HUDEP-2 (cell line): Measurements from ENCODE around the gene NSF.
"Not testable (repeated sequence)": the region's sequence is repeated elsewhere in the genome, so short reads cannot be mapped to it uniquely, and the experiment has no call there.

Source experiments
- DNase-seq, 76 experiments: peaks; one replicate each; lab custom pipeline; 2025; ENCODE audit not compliant: unreplicated experiment in 76 of 76; lab: John Stamatoyannopoulos, UW

NSF gene

DNA sequence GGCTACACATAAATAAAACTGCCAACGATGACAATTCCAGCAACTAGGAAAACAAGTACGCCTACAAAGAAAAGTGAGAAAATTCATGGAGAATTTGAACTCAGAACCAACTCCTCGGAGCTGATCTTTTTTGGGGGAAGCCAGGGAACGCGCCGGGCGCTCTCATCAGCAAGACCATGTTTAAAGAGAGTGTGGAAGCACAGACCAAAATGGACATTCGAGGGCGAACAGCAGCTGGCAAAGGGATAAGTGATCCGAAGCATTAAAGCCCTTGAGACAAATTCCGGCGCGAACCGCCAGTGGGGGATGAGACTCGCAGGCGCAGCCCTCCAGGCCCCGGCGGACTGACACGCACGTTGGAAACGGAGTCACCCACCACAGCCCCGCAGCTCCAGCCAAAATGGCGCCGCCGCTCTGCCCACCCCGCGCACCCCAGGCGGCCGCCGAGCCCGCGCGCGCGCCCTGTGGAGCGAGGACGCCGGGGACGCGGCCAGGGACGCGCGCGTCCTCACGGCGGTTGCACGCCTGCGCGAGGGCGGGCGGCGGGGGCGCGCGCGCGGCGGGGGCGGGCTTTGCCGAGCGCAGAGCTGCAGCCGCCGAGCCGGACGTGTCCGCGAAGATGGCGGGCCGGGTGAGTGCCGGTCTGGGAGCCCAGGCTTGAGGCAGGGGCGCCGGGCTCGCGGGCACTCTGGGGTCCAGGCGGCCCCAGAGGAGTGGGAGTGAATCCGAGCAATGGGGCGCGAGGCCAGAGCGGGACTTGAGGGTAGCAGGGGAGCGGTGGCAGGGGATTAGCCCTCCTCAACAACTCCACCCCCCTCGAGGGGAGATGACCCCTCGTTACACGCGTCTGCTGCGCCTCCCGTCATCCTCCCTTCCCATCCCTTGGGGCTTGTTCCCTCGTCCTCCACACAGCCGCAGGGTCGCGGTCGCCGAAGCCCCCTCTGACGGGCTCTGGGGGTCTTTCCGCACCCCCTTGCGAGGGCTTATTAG is at the start of gene NSF:
Gene NSF (plus strand): TSS at position 513 of the 990 bp plus-strand sequence. CDS start 107 bp downstream, at position 620.
- DNase-seq = not testable (repeated sequence)

DNA sequence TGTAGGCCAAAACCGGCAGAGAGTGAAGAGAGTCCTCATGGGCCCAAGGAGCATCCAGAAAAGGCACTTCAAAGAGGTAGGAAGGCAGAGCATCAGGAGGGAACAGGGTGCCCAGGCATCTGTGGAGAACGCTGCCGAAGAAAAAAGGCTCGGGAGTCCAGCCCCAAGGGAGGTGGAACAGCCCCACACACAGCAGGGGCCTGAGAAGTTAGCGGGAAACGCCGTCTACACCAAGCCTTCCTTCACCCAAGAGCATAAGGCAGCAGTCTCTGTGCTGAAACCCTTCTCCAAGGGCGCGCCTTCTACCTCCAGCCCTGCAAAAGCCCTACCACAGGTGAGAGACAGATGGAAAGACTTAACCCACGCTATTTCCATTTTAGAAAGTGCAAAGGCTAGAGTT is 41.9 kb upstream of the NSF start:
- DNase-seq = not testable (repeated sequence)

DNA sequence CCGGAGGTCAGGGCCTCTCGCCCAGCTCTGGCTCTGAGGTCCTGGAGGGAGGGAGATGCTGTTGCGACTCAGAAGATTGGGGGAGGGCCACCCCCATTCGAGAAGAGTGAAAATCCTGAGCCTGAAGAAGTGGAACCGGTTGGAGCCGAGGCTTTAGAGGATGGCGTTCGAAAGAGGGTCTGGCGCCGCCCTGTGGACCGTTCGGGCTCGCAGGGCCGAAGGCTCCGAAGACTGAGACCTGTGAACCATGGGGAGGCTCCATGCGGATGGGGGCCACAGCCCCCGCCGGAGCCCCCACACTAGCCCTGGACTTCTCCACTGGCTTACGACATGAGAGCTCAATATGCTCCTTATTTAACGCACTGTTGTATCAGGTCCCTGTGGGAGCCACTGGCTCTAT is 31.3 kb upstream of the NSF start:
- not testable (repeated sequence) for DNase-seq

DNA sequence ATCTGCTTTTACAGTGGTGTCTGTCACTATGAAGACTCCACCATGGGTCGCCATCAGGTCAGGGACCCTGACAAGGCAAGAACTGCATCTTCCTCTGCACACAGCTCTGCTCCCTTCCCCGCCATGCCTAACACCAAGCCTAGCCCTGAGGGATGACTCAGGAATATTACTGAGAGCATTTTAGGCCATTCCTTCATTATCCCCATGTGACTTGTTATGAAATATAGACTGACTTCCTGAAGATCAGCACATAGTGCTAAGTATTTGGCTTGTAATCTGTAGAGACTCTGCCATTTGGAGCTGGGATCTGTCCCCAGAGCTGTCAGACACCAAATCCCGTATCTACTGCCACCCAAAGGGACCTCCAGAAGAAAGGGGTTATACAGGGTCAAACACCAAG is 30.4 kb upstream of the NSF start:
- DNase-seq = not testable (repeated sequence)

DNA sequence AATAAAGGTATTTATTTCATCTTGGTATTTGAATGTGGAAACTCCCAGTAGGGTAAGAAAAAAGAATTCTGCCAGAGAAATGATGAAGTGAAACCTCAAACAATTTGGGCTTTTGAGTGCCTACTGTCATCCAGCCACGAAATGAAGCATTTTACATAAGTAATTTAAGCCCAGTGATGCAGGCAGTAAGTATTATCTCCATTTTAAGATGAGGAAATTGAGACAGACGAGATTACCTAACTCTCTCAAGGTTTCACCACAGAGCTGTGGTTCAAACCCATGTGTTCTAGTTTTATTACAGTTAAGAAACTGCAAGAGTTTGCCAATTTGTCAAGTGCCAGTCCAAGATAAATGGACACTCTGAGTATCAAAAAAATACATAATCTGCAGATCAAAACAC is 24.2 kb upstream of the NSF start:
- DNase-seq = not testable (repeated sequence)

DNA sequence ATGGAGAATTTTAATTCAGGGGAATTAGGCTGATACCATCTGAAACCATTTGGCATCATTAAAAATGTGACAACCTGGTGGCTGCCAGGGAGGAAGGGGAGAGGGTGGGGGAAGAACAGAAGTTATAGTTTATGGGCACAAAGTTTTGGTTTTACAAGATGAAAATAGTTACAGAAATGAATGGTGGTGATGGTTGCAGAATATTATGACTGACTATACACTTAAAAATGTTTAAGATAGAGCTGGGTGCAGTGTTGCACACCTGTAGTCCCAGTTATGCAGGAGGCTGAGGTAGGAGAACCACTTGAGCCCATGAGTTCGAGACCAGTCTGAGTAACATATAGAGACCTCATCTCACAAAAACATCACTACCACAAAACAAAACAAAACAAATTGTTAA is 23.5 kb upstream of the NSF start:
- not testable (repeated sequence) for DNase-seq

DNA sequence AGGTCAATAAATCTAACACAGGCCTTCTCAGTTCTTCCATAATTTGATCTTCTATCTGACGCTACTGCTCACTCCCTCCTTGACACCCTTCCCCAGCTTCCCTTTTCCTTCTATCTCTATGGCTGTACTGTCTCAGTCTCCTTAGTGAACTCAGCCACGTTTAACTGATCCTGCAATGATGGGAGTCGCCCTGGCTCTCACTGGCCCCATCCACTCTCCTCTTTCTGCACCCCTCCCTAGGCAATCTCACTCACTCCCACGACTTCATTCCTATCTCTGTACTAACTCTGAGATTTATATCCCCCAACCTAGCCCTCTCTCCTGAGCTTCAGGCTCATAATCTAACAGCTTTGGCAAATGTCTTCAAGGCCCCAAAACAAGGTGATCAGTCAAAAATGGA is 18.7 kb upstream of the NSF start:
- DNase-seq = not testable (repeated sequence)

DNA sequence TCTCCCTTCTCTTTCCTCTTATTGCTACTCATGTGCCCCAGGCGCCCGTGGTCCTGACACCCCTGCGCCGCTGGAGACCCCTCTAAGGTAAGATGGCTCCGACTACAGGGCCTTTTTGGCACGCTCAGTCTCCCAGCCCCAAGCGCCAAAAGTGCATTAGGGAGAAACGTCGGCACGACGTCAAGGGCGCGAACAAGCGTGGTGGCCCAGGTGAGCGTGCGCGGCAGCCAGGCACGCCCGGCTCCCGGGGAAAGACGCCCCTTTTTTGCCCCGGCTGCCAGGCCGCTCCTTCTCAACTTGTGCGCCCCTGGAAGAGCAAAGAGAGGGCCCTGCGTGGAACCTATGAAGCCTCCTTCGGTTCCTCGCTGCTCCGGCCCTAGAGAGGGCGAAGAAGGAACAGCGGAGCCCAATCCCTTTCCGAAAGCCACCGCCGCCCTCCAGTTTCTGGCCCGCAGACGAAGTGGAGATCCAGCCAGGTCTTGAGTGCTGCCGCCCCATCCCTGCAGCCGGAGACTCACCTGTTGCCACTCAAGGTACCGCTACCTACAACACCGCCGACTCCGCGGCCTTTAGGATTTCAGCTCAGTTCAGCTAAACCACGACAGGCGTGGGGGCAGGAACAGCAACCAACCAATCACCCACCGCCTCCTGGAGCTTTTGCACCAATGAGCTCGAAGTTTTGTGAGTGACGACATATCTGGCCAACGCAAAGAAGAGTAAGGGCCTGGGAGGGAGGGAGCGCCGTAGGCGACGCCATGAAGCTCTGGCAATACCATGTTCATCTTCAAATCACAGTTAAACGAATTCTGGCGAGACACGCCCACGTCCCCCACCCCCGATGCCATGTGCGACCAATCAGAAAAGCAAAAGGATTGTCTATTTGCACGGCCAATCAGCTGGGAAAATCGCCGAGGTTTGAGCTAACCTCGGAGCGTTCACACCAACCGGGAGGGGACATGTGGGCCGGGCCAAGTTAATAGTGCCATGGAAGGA is 11.1 kb upstream of the NSF start, which contains the start of gene ARL17A:
Gene ARL17A (minus strand): TSS at position 609 of the 993 bp plus-strand sequence. CDS start 3,369 bp downstream, outside the sequence.
- DNase-seq = not testable (repeated sequence)

DNA sequence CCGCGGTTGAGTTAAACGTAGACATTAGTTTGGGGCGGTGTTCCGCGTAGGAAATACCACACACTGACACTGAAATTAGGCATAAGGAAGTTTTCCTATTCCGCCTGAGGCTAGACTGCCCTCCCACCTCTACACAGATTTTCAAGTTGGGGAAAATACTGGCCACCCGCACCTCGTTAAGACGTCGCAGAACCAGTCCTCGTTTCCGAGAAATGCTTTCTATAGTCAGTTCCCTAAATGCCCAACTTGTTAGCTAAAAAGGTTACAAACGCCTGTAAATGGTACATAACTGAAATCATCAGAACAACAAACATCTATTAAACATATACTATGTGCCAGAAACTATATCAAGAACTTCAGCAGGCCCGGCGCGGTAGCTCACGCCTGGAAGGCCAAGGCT is 10.4 kb upstream of the NSF start:
- not testable (repeated sequence) for DNase-seq

DNA sequence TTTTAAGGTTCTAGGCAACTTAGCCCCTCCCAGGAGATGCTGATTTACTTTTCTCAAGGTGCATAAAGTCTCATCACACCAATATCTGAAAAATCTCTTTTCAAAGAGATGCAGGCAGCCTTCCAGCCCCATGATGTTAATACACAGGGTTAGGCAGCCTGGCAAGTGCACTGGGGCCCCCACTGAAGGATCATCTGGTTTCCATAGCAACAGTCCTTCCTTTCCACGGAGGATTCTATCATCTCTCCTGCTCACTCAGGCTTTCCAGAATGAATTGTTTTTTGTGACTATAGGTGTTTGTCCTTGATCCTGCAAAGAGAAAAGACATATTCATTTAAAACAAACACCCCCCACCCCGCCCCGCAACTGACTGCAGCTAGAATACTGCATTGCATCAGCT is 5.0 kb upstream of the NSF start:
- DNase-seq = not testable (repeated sequence)

DNA sequence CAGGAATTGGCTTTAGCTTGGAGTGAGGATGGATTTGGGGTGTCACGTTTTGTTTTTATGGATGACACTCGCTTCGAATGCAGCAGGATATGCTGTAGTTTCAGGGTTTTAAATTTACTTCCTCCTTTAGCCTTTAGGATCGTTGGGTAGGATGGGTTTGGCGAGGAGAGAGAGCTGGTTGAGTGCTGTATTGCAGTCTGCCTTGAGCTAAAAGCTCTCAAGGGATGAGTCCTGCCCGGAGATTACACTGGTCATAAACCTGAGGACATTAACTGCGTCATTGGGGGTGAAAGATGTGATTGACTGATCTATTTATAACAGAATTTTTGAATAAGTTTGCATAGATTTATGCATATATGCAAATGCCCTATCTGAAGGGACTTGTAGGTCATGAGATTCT is 863 bp downstream of the NSF start:
- not testable (repeated sequence) for DNase-seq

DNA sequence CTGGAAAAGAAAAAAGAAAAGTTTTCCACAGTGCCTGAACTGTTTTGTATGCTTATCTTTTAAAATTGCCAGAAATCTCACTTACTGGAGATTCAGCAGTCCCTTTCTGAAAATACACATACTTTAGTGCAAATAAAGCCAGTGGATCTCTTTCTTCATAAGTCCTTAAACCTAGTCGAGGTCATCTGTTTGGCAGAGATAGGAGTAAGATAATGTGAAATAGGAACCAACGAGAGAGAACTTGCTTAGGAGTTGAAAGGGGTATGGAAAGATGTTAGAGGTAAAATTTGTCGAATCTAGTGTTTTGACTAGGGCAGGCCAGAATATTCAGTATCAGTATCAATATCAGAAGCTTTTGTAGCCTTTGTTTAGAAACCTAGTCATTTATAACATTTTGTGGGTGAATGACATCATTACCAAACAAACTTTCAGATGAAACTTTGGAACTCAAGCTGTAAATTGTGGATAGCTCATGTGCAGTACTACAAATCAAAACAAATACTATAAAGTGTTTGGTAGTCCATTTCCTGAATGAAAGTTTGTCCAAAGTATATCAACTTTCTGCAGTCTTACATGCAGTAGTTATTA is 8.0 kb downstream of the NSF start:
- not testable (repeated sequence) for DNase-seq

DNA sequence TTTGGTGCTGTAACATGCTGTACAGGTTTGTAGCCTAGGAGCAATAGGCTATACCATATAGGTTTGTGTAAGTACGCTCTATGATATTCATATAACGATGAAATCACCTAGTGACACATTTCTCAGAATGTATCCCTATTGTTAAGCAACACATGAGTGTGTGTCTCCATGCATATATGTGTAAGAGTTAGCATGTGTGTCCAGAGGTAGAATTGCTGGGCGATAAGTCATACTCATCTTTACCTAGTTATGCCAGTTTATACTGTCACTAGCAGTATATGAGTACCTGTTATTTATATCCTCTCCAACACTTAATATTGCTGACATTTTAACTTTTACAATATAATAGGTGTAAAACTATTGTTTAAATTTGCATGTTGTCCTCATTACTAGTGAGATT is 10.3 kb downstream of the NSF start:
- not testable (repeated sequence) for DNase-seq

DNA sequence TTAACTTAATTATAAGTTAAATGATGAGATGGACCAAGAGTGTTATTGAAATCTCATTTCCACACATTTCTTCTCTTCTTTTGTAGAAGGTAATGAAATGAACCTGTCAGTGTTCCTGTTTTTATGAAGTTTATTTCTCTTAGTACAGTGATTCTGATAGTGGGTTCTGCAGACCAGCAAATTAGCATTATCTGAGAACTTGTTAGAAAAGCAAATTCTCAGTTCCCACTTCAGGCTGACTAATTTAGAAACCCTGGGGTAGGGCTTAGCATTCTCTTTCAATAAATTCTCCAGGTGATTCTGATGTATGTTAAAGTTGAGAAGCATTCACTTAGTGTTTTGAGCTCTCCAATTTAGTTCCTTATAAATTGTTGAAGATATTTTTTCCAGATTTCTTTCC is 12.7 kb downstream of the NSF start:
- DNase-seq = not testable (repeated sequence)

DNA sequence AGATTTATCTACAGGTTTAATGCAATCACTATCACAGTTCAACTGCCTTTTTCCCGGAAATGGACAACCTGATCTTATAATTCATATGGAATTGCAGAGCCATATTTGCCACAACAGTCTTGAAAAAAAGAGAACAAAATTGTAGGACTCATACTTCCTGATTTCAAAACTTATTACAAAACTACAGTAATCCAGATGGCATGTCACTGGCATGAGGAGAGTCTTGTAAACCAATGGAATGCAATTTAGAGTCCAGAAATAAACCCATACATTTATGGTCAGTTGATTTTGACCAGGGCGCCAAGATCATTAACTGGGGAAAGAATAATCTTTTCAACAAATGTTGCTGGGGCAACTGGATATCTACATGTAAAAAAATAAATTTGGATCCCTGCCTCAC is 20.8 kb downstream of the NSF start:
- DNase-seq = not testable (repeated sequence)

DNA sequence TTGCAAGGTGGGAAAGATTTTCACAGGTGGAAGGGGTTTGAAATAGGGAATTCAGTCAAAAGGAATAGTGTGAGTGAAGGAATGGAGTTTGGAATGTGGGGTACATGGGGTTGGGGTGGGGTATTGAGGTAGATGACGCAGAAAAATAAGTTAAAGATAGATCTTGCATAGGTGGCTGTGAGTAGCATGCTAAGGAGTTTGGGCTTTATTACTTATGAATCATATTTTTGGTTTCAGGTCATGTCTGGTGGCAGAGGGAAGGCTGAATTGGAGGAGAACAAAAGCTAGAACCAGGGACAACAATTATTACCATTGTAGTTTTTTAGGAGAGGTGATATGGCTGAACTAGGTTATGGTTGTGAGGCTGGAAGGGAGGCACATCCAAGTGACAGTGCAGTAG is 23.4 kb downstream of the NSF start:
- DNase-seq = not testable (repeated sequence)

DNA sequence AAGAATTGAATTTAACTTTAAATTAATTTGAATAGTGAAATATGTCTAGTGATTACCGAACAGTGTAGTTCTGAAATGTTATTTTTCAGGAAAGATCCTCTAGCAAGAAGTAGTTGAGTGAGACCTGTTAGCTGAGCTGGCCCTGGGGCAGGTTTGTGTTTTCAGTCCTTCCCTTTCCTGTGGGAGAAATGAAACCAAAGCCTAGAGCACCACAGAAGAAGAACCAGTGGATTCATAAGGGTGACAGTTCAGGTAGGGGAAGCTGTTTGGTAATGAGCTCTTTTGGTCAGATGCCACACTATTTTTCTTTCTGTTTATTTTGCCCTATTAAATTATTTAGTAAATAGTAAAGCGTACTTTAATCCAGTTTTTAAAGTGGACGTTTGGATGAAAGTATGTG is 26.7 kb downstream of the NSF start:
- not testable (repeated sequence) for DNase-seq

DNA sequence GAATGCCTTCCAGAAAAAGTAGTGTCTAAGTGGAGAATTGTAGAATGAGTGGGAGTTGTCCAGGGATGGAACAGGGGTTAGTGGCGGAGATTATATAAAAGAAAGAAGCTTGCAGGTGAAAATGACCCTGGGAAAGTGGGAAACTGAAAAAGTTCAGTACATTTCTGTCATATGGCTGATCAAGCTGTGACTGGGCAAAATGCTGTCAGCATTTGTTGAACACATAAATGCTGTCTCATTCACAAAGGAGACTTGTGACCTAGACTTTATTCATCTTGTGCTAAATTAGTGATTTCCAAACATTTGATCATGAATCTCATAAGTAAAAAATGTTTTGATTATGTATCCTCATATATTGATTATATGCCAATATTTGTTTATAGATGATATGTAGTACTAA is 28.5 kb downstream of the NSF start:
- DNase-seq = not testable (repeated sequence)

DNA sequence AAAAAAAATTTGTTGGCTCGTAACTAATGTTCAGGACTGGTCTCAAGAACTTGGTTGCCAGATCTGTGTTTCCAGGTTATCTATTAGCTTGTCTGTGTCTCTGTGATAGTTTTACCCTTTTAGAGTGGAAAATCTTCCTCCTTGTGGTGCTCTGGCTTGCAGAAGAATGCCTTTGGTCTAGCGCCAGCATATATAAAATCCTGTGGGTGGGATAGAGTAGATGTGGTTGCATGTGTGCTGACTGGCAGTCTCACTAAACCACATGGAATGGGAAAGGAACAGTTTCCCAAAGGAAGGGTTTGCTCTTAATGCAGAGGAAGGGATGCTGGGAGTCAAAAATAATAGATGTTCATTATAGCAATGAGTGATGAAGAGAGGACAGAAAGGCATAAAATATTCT is 33.3 kb downstream of the NSF start:
- DNase-seq = not testable (repeated sequence)

DNA sequence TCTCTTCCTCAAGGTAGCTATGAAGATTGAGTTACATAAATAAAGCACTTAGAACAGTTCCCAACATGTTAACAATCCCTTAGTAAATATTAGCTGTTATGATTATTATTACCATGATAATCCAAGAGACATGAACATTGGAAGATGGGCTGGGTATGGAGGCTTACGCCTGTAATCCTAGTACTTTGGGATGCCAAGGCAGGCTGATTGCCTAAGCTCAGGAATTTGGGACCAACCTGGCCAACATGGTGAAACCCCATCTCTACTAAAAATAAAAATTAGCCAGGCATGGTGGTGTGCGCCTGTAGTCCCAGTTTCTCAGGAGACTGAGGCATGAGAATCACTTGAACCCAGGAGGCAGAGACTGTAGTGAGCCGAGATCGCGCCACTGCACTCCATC is 34.3 kb downstream of the NSF start:
- not testable (repeated sequence) for DNase-seq
